ENCODE results near the gene ITIH1. TPM values are rescaled to one million over a fixed set of nuclear protein-coding genes. Genes with fewer than 3 reads are reported as not detected.

ITIH1 gene
- total and polyA plus RNA-seq, 2 experiments from 2014 or later: not detected

DNA sequence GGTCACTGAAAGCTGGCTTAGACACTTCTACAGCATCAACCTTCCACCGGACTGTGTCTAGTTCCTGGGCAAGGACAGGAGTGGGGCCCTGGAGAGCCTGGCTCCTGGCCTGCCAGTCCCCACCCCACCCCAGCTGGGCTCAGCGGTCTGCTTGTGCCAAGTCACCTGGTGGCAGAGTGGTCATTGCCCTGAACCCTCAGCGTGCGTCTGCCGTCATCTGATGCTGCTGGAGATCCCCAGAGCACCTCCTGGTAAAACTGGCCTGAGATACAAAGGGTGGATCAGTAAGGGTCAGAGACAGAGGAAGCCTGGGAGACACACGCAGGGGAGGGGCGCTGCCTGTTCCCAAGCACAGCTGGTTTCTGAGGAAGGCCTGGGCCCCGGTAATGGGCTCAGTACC is 36.4 kb downstream of the ITIH1 start:
- Histone ChIP-seq H4K20me1 (replicated peaks; ENCODE audit: insufficient read depth) (no peaks in the 10 kb centered on the region), H3F3A (replicated peaks; ENCODE audit: low read depth) (no peaks in the 10 kb centered on the region), H3K9me2 (ENCODE audit: insufficient read depth) (0 out of 2 replicates have a peak, but pooled peaks cover 4% of the 10 kb centered on the region), H3K4me2 (no peak overlapping the region), H3K4me1 (ENCODE audit: insufficient read depth) (no peaks in the 10 kb centered on the region), H3K4me3 (no peak overlapping the region), H3K27ac (ENCODE audit: low read depth) (no peak overlapping the region), H3K27me3 (ENCODE audit: insufficient read depth) (no peaks in the 10 kb centered on the region), H2AFZ (no peak overlapping the region), H3K79me2 (replicated peaks; ENCODE audit: insufficient read depth) (no peaks in the 10 kb centered on the region), H3K36me3 (ENCODE audit: insufficient read depth) (no peaks in the 10 kb centered on the region)
- TF ChIP-seq STAT1 (IDR thresholded peaks at IDR 0.05; ENCODE audit: unreplicated experiment) (no peak), EZH2phosphoT487 (IDR thresholded peaks at IDR 0.05; ENCODE audit: unreplicated experiment) (no peak), EZH2 (IDR thresholded peaks at IDR 0.05; ENCODE audit: low read depth, unreplicated experiment) (no peak), NANOG (IDR thresholded peaks at IDR 0.05; ENCODE audit: borderline replicate concordance) (no peak), JUNB (IDR thresholded peaks at IDR 0.05; ENCODE audit: unreplicated experiment) (no peak), POLR2AphosphoS5 (IDR thresholded peaks at IDR 0.05; ENCODE audit: low read depth) (no peak), ZNF331 (CRISPR knock-in tag; IDR thresholded peaks at IDR 0.05; ENCODE audit: low read depth) (no peak), CREB1 (CRISPR knock-in tag; IDR thresholded peaks at IDR 0.05; ENCODE audit: low read depth) (no peak), ZNF114 (CRISPR knock-in tag; IDR thresholded peaks at IDR 0.05) (no peak)
- TF ChIP-seq, protein P1, sequence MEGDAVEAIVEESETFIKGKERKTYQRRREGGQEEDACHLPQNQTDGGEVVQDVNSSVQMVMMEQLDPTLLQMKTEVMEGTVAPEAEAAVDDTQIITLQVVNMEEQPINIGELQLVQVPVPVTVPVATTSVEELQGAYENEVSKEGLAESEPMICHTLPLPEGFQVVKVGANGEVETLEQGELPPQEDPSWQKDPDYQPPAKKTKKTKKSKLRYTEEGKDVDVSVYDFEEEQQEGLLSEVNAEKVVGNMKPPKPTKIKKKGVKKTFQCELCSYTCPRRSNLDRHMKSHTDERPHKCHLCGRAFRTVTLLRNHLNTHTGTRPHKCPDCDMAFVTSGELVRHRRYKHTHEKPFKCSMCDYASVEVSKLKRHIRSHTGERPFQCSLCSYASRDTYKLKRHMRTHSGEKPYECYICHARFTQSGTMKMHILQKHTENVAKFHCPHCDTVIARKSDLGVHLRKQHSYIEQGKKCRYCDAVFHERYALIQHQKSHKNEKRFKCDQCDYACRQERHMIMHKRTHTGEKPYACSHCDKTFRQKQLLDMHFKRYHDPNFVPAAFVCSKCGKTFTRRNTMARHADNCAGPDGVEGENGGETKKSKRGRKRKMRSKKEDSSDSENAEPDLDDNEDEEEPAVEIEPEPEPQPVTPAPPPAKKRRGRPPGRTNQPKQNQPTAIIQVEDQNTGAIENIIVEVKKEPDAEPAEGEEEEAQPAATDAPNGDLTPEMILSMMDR (conservative IDR thresholded peaks at IDR 0.05; ENCODE audit: low read depth in 2 of 2): no peak
- TF ChIP-seq, protein P2, sequence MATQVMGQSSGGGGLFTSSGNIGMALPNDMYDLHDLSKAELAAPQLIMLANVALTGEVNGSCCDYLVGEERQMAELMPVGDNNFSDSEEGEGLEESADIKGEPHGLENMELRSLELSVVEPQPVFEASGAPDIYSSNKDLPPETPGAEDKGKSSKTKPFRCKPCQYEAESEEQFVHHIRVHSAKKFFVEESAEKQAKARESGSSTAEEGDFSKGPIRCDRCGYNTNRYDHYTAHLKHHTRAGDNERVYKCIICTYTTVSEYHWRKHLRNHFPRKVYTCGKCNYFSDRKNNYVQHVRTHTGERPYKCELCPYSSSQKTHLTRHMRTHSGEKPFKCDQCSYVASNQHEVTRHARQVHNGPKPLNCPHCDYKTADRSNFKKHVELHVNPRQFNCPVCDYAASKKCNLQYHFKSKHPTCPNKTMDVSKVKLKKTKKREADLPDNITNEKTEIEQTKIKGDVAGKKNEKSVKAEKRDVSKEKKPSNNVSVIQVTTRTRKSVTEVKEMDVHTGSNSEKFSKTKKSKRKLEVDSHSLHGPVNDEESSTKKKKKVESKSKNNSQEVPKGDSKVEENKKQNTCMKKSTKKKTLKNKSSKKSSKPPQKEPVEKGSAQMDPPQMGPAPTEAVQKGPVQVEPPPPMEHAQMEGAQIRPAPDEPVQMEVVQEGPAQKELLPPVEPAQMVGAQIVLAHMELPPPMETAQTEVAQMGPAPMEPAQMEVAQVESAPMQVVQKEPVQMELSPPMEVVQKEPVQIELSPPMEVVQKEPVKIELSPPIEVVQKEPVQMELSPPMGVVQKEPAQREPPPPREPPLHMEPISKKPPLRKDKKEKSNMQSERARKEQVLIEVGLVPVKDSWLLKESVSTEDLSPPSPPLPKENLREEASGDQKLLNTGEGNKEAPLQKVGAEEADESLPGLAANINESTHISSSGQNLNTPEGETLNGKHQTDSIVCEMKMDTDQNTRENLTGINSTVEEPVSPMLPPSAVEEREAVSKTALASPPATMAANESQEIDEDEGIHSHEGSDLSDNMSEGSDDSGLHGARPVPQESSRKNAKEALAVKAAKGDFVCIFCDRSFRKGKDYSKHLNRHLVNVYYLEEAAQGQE (IDR thresholded peaks at IDR 0.05; ENCODE audit: unreplicated experiment): no peak
- TF ChIP-seq, protein P3, sequence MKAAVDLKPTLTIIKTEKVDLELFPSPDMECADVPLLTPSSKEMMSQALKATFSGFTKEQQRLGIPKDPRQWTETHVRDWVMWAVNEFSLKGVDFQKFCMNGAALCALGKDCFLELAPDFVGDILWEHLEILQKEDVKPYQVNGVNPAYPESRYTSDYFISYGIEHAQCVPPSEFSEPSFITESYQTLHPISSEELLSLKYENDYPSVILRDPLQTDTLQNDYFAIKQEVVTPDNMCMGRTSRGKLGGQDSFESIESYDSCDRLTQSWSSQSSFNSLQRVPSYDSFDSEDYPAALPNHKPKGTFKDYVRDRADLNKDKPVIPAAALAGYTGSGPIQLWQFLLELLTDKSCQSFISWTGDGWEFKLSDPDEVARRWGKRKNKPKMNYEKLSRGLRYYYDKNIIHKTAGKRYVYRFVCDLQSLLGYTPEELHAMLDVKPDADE (IDR thresholded peaks at IDR 0.05): no peak
- TF ChIP-seq, protein P4, sequence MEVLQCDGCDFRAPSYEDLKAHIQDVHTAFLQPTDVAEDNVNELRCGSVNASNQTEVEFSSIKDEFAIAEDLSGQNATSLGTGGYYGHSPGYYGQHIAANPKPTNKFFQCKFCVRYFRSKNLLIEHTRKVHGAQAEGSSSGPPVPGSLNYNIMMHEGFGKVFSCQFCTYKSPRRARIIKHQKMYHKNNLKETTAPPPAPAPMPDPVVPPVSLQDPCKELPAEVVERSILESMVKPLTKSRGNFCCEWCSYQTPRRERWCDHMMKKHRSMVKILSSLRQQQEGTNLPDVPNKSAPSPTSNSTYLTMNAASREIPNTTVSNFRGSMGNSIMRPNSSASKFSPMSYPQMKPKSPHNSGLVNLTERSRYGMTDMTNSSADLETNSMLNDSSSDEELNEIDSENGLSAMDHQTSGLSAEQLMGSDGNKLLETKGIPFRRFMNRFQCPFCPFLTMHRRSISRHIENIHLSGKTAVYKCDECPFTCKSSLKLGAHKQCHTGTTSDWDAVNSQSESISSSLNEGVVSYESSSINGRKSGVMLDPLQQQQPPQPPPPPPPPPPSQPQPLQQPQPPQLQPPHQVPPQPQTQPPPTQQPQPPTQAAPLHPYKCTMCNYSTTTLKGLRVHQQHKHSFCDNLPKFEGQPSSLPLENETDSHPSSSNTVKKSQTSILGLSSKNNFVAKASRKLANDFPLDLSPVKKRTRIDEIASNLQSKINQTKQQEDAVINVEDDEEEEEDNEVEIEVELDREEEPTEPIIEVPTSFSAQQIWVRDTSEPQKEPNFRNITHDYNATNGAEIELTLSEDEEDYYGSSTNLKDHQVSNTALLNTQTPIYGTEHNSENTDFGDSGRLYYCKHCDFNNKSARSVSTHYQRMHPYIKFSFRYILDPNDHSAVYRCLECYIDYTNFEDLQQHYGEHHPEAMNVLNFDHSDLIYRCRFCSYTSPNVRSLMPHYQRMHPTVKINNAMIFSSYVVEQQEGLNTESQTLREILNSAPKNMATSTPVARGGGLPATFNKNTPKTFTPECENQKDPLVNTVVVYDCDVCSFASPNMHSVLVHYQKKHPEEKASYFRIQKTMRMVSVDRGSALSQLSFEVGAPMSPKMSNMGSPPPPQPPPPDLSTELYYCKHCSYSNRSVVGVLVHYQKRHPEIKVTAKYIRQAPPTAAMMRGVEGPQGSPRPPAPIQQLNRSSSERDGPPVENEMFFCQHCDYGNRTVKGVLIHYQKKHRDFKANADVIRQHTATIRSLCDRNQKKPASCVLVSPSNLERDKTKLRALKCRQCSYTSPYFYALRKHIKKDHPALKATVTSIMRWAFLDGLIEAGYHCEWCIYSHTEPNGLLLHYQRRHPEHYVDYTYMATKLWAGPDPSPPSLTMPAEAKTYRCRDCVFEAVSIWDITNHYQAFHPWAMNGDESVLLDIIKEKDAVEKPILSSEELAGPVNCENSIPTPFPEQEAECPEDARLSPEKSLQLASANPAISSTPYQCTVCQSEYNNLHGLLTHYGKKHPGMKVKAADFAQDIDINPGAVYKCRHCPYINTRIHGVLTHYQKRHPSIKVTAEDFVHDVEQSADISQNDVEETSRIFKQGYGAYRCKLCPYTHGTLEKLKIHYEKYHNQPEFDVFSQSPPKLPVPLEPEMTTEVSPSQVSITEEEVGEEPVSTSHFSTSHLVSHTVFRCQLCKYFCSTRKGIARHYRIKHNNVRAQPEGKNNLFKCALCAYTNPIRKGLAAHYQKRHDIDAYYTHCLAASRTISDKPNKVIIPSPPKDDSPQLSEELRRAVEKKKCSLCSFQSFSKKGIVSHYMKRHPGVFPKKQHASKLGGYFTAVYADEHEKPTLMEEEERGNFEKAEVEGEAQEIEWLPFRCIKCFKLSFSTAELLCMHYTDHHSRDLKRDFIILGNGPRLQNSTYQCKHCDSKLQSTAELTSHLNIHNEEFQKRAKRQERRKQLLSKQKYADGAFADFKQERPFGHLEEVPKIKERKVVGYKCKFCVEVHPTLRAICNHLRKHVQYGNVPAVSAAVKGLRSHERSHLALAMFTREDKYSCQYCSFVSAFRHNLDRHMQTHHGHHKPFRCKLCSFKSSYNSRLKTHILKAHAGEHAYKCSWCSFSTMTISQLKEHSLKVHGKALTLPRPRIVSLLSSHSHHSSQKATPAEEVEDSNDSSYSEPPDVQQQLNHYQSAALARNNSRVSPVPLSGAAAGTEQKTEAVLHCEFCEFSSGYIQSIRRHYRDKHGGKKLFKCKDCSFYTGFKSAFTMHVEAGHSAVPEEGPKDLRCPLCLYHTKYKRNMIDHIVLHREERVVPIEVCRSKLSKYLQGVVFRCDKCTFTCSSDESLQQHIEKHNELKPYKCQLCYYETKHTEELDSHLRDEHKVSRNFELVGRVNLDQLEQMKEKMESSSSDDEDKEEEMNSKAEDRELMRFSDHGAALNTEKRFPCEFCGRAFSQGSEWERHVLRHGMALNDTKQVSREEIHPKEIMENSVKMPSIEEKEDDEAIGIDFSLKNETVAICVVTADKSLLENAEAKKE (CRISPR knock-in tag; IDR thresholded peaks at IDR 0.05): no peak
- no peak overlapping the region for H3K4me3 Mint-ChIP-seq
- H3K9me3 Mint-ChIP-seq: no peaks in the 10 kb centered on the region
- H3K27ac Mint-ChIP-seq: no peak overlapping the region
- peaks cover 3% of the 10 kb centered on the region; the same call in 1 of the 3 replicates for H3K4me1 Mint-ChIP-seq
- H3K27me3 Mint-ChIP-seq (ENCODE audit: insufficient read depth, low read depth, poor library complexity): peaks cover 13% of the 10 kb centered on the region
- ATAC-seq (no peak), DNase-seq (ENCODE audit: low spot score) (no peak)
- no peaks in the 10 kb centered on the region for H3K36me3 Mint-ChIP-seq (ENCODE audit: low read depth)
